EL (cell line): ENCODE measurements around the gene SGTA.
A peak's percentile ranks its signal among the peaks of the same experiment; 100 is the strongest.
"Not testable (repeated sequence)": the region's sequence is repeated elsewhere in the genome, so short reads cannot be mapped to it uniquely, and the experiment has no call there.

ENCODE experiments used
- DNase-seq: peaks from one replicate; pipeline ENCODE4 v3.0.0-alpha.2; 2016

SGTA gene

GRCh38 chr19:2792666-2793065, 9.6 kb upstream of the SGTA start:
- DNase-seq, result not testable (repeated sequence)

GRCh38 chr19:2791876-2792275, 8.8 kb upstream of the SGTA start:
- no peak for DNase-seq

GRCh38 chr19:2791440-2791839, 8.4 kb upstream of the SGTA start:
- no peak for DNase-seq

GRCh38 chr19:2790557-2791271, 7.6 kb upstream of the SGTA start:
- no peak for DNase-seq

- no peak for DNase-seq
Observed at GRCh38 chr19:2790194-2790556, 7.1 kb upstream of the SGTA start.

GRCh38 chr19:2788237-2788636, 5.2 kb upstream of the SGTA start:
- DNase-seq, result no peak

- no peak for DNase-seq
Observed at GRCh38 chr19:2787115-2787514, 4.0 kb upstream of the SGTA start.

- DNase-seq, result peak; percentile 99
Observed at GRCh38 chr19:2785244-2785997, 2.3 kb upstream of the SGTA start, which contains the start of gene THOP1. Gene THOP1, plus strand, starts transcription at chr19:2785503. Its CDS starts 160 bp downstream, at chr19:2785663.

GRCh38 chr19:2783781-2784145, 690 bp upstream of the SGTA start:
- no peak for DNase-seq

- DNase-seq, result no peak
Observed at GRCh38 chr19:2782329-2782935, 641 bp downstream of the SGTA start.

- no peak for DNase-seq
Observed at GRCh38 chr19:2780284-2780683, 2.8 kb downstream of the SGTA start.

- no peak for DNase-seq
Observed at GRCh38 chr19:2779121-2779740, 3.8 kb downstream of the SGTA start.

GRCh38 chr19:2777952-2778683, 5.0 kb downstream of the SGTA start:
- no peak for DNase-seq

GRCh38 chr19:2775556-2776430, 7.3 kb downstream of the SGTA start:
- DNase-seq, result peak; percentile 77

- DNase-seq, result no peak
Observed at GRCh38 chr19:2774953-2775555, 8.0 kb downstream of the SGTA start.

- DNase-seq, result no peak
Observed at GRCh38 chr19:2774083-2774679, 8.9 kb downstream of the SGTA start.

GRCh38 chr19:2771786-2772674, 11.0 kb downstream of the SGTA start:
- DNase-seq, result no peak

GRCh38 chr19:2770055-2771013, 12.7 kb downstream of the SGTA start:
- DNase-seq, result no peak

GRCh38 chr19:2769218-2769617, 13.9 kb downstream of the SGTA start:
- DNase-seq, result no peak
